HK-2 (cell line): ENCODE measurements around the gene PIWIL4.
A peak's percentile ranks its signal among the peaks of the same experiment; 100 is the strongest.

ENCODE experiments used
- DNase-seq: peaks from one replicate; pipeline ENCODE4 v3.0.0-alpha.2; 2018; ENCODE audit not compliant: unreplicated experiment

Gene PIWIL4

DNA sequence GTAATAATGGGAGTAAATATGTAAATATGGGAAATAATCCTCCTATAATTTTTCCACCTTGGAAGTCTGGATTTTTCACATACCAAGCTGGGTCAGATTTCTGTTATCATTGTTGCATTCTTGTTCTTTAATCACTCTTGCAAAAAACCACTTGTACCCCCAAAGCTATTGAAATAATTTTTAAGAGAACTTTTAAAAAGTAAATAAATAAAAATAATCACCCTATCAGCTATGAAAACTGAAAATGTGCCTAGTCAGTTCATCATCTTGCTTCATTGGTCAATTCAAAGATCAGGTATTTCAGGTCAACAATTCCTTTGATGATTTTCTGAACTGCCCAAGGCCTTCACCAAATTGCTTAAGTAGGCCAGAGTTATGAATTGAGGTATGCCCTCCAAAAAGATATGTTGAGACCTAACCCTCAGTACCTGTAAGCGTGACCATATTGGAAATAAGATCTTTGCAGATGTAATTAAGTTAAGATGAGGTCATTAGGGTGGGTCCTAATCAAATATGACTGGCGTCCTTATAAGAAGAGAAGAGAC is 95.8 kb downstream of the PIWIL4 start:
- no peak for DNase-seq

DNA sequence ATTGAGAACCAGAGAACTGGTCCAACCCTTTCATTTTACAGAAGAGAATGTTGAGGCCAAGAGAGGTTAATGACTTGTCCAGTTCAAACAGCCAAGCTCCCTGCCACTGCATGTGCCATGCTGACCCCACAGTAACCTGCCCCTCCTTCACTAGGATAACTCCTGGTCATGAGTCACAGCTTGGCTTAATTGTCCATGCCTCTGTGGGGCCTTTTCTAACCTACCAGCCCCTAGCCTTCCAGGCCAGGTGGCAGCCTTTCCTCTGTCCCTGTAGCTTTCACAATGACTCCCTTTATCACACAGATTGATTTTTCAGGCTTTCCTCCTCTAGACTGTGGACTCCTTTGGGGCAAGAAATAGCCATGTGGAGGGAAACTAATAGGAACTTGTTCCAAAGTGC is 97.2 kb downstream of the PIWIL4 start:
- peak; percentile 3 for DNase-seq

DNA sequence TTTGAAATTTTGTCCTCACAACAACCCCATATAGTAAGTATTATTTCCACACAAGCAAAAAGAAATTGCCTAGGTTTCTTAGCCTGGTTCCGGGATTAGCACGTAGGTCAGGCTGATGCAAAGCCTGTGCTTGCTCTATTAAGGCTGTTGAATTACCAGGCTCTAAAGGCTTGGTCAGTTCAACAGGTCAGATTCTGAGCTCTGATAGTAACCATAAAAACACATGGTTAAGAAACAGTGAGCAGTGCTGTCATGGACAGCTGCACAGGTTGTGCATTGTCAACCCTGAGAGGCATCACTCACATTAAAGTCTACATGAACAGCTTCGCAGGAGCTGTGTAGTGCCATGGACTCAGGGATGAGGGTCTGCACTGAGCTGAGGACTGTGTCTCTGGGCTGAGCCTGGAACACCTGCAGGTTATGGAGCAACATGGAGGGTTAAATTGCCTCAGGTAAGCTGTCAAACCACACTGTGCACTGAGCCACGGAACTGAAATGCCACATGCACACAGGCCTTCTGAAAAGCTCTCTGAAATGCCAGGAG is 98.0 kb downstream of the PIWIL4 start:
- no peak for DNase-seq

GRCh38 chr11:94666792-94667721 is 99.9 kb downstream of the PIWIL4 start:
- no peak for DNase-seq

DNA sequence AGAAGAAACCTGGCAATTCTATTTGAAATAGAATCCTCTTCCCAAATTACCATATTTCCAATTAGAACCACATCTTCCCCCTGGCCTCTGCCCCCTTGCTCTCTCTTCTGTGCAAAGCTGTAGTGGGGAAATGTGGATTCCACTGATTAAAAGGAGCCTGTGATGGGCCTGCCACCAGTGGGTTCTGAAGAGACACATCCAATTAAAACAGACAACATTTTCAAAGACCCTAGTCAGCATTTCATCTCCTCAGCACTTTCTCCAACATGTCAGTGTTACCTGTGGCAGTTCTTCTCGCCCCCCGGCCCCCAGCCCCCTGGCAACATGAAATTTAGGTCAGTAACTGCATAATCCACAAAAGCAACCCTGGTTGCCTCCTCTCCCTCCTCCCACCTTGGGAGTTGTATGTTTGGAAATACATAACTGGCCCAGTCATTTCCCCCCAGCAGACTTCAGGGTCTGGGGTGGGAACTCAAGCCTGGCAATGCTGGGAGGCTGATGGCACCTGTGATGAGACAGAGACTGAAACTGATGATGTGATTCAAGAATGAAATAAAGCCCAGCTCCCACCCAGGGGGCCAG is 101.1 kb downstream of the PIWIL4 start:
- DNase-seq, result no peak

DNA sequence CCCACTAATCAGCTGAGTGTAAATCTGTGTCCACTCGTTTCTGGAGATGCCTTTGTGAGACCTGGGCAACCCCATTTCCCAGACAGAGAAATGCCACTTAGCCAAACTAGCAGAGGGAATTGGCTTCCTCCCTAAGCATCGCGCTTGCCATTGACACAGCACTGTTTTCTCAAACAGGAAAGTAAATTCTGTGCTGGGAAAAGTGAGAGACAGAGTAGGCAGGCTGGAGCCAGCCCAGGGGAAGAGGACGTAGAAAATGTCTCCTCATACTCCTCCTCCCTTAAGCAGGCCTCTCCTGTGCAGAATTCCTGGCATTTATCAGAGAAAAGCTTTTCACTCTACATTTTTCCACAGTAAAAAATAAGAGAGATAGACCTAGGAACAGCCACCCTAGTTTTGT is 101.9 kb downstream of the PIWIL4 start:
- DNase-seq, result no peak
